GM18507 (cell line): ENCODE results near the gene RPL7A.
"Not testable (repeated sequence)": the region's sequence is repeated elsewhere in the genome, so short reads cannot be mapped to it uniquely, and the experiment has no call there.

Experiments used
- DNase-seq: peaks from one replicate; pipeline ENCODE4 v3.0.0; 2011; ENCODE audit warnings: low read depth; ENCODE audit not compliant: insufficient read length; ENCODE audit errors: extremely low spot score
- FAIRE-seq: peaks from 2 replicates; lab custom pipeline; 2011; peaks lifted over from hg19 to GRCh38; lab: Jason Lieb, UNC

RPL7A gene

GRCh38 chr9:133347985-133348717 is at the start of gene RPL7A, which contains the start of gene MED22:
Gene RPL7A (plus strand): TSS chr9:133348218. CDS start chr9:133348244, 26 bp downstream.
Gene MED22 (minus strand): TSS chr9:133348131. CDS start chr9:133346662, 1,469 bp downstream.
- FAIRE-seq (peak; percentile 91), DNase-seq (peak; percentile 89)

- FAIRE-seq = not testable (repeated sequence)
Observed at GRCh38 chr9:133299996-133300395, 48.0 kb upstream of the RPL7A start.

GRCh38 chr9:133301253-133302230 is 46.5 kb upstream of the RPL7A start:
- FAIRE-seq (no peak), DNase-seq (no peak)

More at GRCh38 chr9:133299996-133300395, 48.0 kb upstream of the RPL7A start:
- not testable (repeated sequence) for DNase-seq

- no peak for FAIRE-seq
Observed at GRCh38 chr9:133303266-133304157, 44.5 kb upstream of the RPL7A start.

GRCh38 chr9:133304158-133304470 is 43.9 kb upstream of the RPL7A start:
- FAIRE-seq = no peak
- DNase-seq = no peak

More at GRCh38 chr9:133303266-133304157, 44.5 kb upstream of the RPL7A start:
- no peak for DNase-seq

- FAIRE-seq = no peak
- no peak for DNase-seq
Observed at GRCh38 chr9:133304477-133305377, 43.3 kb upstream of the RPL7A start.

GRCh38 chr9:133305731-133306130 is 42.3 kb upstream of the RPL7A start:
- DNase-seq (no peak), FAIRE-seq (no peak)

- DNase-seq (no peak), FAIRE-seq (no peak)
Observed at GRCh38 chr9:133306242-133307204, 41.5 kb upstream of the RPL7A start.

- FAIRE-seq = no peak
- no peak for DNase-seq
Observed at GRCh38 chr9:133307301-133307700, 40.7 kb upstream of the RPL7A start.

- FAIRE-seq (no peak), DNase-seq (no peak)
Observed at GRCh38 chr9:133309608-133310007, 38.4 kb upstream of the RPL7A start.

GRCh38 chr9:133315997-133316396 is 32.0 kb upstream of the RPL7A start:
- DNase-seq = no peak
- FAIRE-seq = no peak

- DNase-seq, FAIRE-seq: not testable (repeated sequence)
Observed at GRCh38 chr9:133317551-133317950, 30.5 kb upstream of the RPL7A start.

GRCh38 chr9:133320421-133320881 is 27.6 kb upstream of the RPL7A start:
- no peak for FAIRE-seq
- DNase-seq = no peak

- FAIRE-seq (no peak), DNase-seq (no peak)
Observed at GRCh38 chr9:133321411-133321935, 26.5 kb upstream of the RPL7A start.

- DNase-seq (no peak), FAIRE-seq (no peak)
Observed at GRCh38 chr9:133322701-133323100, 25.3 kb upstream of the RPL7A start.

GRCh38 chr9:133323211-133323610 is 24.8 kb upstream of the RPL7A start:
- DNase-seq (no peak), FAIRE-seq (no peak)
